SU-DHL-6 (cell line): ENCODE results near the gene FLYWCH1.

Experiments
- CTCF ChIP-seq: fragments of 200-600 bp; sonication (generic); IDR thresholded peaks from one replicate; pipeline ENCODE4 v1.5.1; 2017; ENCODE audit warnings: antibody characterized with exemption, mild to moderate bottlenecking, low read length, moderate library complexity; ENCODE audit not compliant: insufficient read depth, poor library complexity, severe bottlenecking
- EZH2phosphoT487 ChIP-seq: fragments of 200-600 bp; sonication (generic), shearing (Covaris generic); conservative IDR thresholded peaks from 2 replicates; pipeline ENCODE4 v1.6.1; 2018; ENCODE audit warnings: mild to moderate bottlenecking, antibody characterized with exemption, low read length, moderate library complexity, mixed read lengths

DNA sequence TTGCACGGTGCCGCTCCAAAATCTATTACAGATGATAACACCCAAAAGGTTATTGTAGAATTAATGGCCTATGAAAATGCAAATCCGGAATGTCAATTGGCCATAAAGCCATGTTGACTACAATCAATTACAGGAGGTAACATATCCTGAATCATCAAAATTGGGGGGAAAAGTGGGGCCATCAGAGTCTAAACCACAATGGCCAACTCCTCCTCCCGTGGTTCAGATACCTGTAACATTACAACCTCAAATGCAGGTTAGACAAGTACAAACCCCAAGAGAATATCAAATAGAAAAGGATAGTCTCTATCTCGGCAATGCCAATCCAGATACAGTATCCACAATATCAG, 14.9 kb downstream of the FLYWCH1 start:
- no peak for TF ChIP-seq CTCF
- no peak for TF ChIP-seq EZH2phosphoT487
